GM19193 (cell line): ENCODE measurements around the gene SLC2A4.

Source experiments
- POLR2A ChIP-seq: IDR thresholded peaks from 4 replicates; pipeline ENCODE4 v1.6.1; 2011; ENCODE audit not compliant: insufficient read depth, insufficient read length; ENCODE audit errors: extremely low read depth

SLC2A4 gene

DNA sequence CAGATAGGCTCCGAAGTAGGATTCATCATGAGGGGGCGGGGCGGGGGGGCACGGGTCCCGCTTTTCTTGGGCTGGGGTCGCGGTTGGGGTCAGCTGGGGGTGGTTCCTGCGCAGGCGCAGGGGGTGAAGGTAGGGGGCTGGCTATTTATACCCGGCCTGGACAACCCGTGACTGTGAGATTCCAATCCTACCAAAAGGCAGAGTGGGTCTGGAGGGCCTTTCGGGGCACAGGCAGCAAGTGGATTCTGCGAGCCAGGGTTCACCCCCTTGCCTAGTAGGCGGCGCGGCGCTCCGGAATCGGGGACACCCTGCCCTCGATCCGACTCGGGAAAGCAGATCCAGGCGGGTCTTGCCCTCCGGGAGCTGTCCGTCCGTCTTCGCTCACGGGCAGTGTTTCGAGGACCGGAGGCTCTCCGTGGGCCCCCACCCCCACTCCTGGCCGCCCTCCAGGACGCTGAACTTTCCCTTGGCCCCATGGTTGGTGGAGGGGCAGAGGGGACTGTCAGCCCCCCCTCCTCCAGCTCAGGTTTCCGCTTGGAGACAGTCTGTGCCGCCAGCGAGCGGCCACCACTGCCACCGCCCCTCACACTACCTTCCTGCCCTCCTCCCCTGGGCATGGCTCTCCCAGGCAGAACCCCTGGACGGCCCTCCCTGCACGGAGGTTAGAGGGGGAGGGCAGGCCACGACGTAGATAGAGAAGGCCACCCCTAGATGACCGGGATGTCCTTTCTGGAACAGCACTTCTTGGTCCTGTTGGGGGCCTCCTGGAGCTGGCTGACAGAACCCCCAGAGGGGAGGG lies 634 bp downstream of the SLC2A4 start:
- no peak for TF ChIP-seq POLR2A

DNA sequence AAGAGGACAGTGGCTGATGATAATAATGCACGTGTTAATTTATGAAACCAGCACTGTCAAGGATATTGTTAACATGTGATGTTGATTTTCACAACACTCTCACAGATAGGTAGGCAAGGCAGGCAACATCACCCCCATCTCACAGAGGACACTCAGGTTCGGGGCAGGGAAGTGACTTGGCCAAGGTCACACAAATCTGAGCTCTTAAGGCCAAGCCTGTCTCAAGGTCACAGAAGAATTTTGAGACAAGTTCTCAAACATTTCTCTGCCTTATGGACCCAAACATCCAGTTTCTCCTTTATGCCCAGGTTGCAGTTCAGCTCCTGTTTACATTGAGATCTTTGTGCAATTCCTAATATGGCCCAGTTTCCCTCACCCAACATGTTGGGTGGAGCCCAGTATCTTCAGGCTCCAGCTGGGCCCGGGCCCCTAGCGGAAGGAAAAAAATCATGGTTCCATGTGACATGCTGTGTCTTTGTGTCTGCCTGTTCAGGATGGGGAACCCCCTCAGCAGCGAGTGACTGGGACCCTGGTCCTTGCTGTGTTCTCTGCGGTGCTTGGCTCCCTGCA lies 1.3 kb downstream of the SLC2A4 start:
- TF ChIP-seq POLR2A: no peak

GRCh38 chr17:7283471-7284216 lies 2.1 kb downstream of the SLC2A4 start:
- TF ChIP-seq POLR2A: no peak

- TF ChIP-seq POLR2A: no peak
These were observed 3.4 kb downstream of the SLC2A4 start for GRCh38 chr17:7284911-7285310.

GRCh38 chr17:7285679-7286078 lies 4.2 kb downstream of the SLC2A4 start:
- TF ChIP-seq POLR2A: no peak

GRCh38 chr17:7289256-7290032 lies 7.9 kb downstream of the SLC2A4 start:
- TF ChIP-seq POLR2A: no peak

DNA sequence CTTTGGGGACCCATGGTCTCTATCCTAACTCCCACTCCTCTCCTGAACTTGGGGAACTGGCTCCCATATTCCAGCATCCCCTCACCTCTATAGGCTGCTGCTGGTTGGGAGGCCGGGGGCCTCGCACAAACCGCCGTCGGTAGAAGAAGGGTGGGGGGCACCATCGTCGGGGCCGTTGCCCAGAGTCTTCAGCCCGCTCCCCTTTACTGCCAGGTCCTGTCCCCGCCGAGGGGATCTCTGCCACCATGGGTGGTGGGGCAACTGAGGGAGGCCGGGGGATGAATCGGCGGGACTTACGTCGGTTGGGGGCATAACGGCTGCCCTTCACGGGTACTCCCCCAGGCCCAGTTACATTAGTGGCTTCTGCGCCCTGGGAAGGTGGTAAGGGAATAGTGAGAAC lies 8.6 kb downstream of the SLC2A4 start:
- TF ChIP-seq POLR2A: no peak

GRCh38 chr17:7290685-7291084 lies 9.2 kb downstream of the SLC2A4 start:
- no peak for TF ChIP-seq POLR2A

GRCh38 chr17:7292194-7292593 lies 10.7 kb downstream of the SLC2A4 start:
- no peak for TF ChIP-seq POLR2A

DNA sequence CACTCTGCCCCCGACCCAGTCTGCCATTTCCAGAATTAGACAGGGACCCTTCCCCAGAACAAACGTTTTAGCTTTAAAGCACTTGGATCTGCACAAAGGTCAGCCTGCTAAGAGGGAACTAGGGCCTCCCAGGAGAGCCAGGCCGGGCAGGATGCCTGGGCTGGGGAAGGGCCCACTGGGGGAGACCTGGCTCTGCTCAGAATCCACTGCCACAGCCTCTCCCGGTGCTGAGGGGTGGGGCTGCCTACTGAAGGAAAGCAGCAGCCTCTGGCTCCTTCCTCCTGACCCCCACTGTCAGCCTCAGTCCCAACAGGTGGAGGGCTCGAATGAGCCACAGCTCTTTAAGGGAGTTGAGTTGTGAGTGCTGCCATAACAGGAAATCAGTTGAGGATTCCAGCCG lies 11.2 kb downstream of the SLC2A4 start:
- no peak for TF ChIP-seq POLR2A

- no peak for TF ChIP-seq POLR2A
These were observed 11.6 kb downstream of the SLC2A4 start for GRCh38 chr17:7293159-7293558.

GRCh38 chr17:7293816-7294613 lies 12.5 kb downstream of the SLC2A4 start:
- no peak for TF ChIP-seq POLR2A

- no peak for TF ChIP-seq POLR2A
These were observed 13.2 kb downstream of the SLC2A4 start, which contains the start of gene YBX2 for GRCh38 chr17:7294614-7295153. Gene YBX2 (minus strand): TSS chr17:7294639. CDS start chr17:7294500, 139 bp downstream.
